ENCODE data around the gene STUM. TPM values are rescaled to one million over a fixed set of nuclear protein-coding genes. Genes with fewer than 3 reads are reported as not detected.
A peak's percentile ranks its signal among the peaks of the same experiment; 100 is the strongest.

STUM gene
- total RNA-seq, 3 donors from 2014 or later = 1.1 to 7.2 (median 2.2) TPM

GRCh38 chr1:226569879-226570547 is 21.4 kb downstream of the STUM start:
- Histone ChIP-seq H3K27me3 (no peaks in the 10 kb centered on the region), H3K27ac (peak overlapping the region in 1 of 2 donors; percentile 25), H3K4me1 (peaks cover 0 to 3% of the 10 kb centered on the region in 2 donors), H3K36me3 (no peaks in the 10 kb centered on the region), H3K4me3 (no peak overlapping the region), H3K9me3 (no peaks in the 10 kb centered on the region)
- TF ChIP-seq CTCF (IDR thresholded peaks at IDR 0.05) (no peak), POLR2AphosphoS5 (IDR thresholded peaks at IDR 0.05) (no peak), POLR2A (IDR thresholded peaks at IDR 0.05) (no peak)
- no peak for DNase-seq (ENCODE audit: low spot score in 2 of 2)
- intact Hi-C loops (cut with DNase I; ENCODE audit: low total_unique reads) = no loop called here

- no peak for TF ChIP-seq POLR2AphosphoS5 (IDR thresholded peaks at IDR 0.05)
- no peak for TF ChIP-seq POLR2A (IDR thresholded peaks at IDR 0.05)
- no peak for TF ChIP-seq CTCF (IDR thresholded peaks at IDR 0.05)
- intact Hi-C loops (cut with DNase I; ENCODE audit: low total_unique reads) = no loop called here
Observed at GRCh38 chr1:226571893-226572292, 23.3 kb downstream of the STUM start.

GRCh38 chr1:226572325-226572726 is 23.8 kb downstream of the STUM start:
- Histone ChIP-seq H3K27me3 (no peaks in the 10 kb centered on the region), H3K4me1 (peaks cover 0 to 3% of the 10 kb centered on the region in 2 donors), H3K9me3 (no peaks in the 10 kb centered on the region), H3K4me3 (no peak overlapping the region), H3K36me3 (no peaks in the 10 kb centered on the region), H3K27ac (no peak overlapping the region)
- intact Hi-C loops (cut with DNase I; ENCODE audit: low total_unique reads) = no loop called here
- TF ChIP-seq POLR2A (IDR thresholded peaks at IDR 0.05) (no peak), POLR2AphosphoS5 (IDR thresholded peaks at IDR 0.05) (no peak), CTCF (IDR thresholded peaks at IDR 0.05) (no peak)
- no peak for DNase-seq (ENCODE audit: low spot score in 2 of 2)

More at GRCh38 chr1:226571893-226572292, 23.3 kb downstream of the STUM start:
- Histone ChIP-seq H3K27ac (no peak overlapping the region), H3K36me3 (no peaks in the 10 kb centered on the region), H3K4me3 (no peak overlapping the region), H3K4me1 (peaks cover 0 to 3% of the 10 kb centered on the region in 2 donors), H3K9me3 (no peaks in the 10 kb centered on the region), H3K27me3 (no peaks in the 10 kb centered on the region)
- DNase-seq (ENCODE audit: low spot score in 2 of 2) = no peak

- Histone ChIP-seq H3K27ac (no peak overlapping the region), H3K36me3 (no peaks in the 10 kb centered on the region), H3K27me3 (no peaks in the 10 kb centered on the region), H3K4me3 (no peak overlapping the region), H3K4me1 (no peaks in the 10 kb centered on the region), H3K9me3 (no peaks in the 10 kb centered on the region)
- DNase-seq (ENCODE audit: low spot score in 2 of 2) = no peak
- TF ChIP-seq POLR2A (IDR thresholded peaks at IDR 0.05) (no peak), CTCF (IDR thresholded peaks at IDR 0.05) (no peak), POLR2AphosphoS5 (IDR thresholded peaks at IDR 0.05) (no peak)
- intact Hi-C loops (cut with DNase I; ENCODE audit: low total_unique reads) = no loop called here
Observed at GRCh38 chr1:226574044-226574443, 25.5 kb downstream of the STUM start.

GRCh38 chr1:226574591-226575435 is 26.2 kb downstream of the STUM start:
- no peaks in the 10 kb centered on the region for H3K9me3 ChIP-seq
- H3K27ac ChIP-seq = peak overlapping the region in 1 of 2 donors; percentile 35
- no peak for DNase-seq (ENCODE audit: low spot score in 2 of 2)
- H3K4me1 ChIP-seq = no peaks in the 10 kb centered on the region
- intact Hi-C loops (cut with DNase I; ENCODE audit: low total_unique reads) = no loop called here
- TF ChIP-seq POLR2A (IDR thresholded peaks at IDR 0.05) (no peak), CTCF (IDR thresholded peaks at IDR 0.05) (no peak), POLR2AphosphoS5 (IDR thresholded peaks at IDR 0.05) (no peak)
- H3K27me3 ChIP-seq = no peaks in the 10 kb centered on the region
- no peaks in the 10 kb centered on the region for H3K36me3 ChIP-seq
- no peak overlapping the region for H3K4me3 ChIP-seq
